GM12878 (cell line): ENCODE data around the gene DAZAP1. TPM values are rescaled to one million over a fixed set of nuclear protein-coding genes. Genes with fewer than 3 reads are reported as not detected.

Experiments
- ATAC-seq: fragments of 200-7000 bp; cut with Tn5 transposase; 3 replicates; pipeline ENCODE4 v1.9.1; 2020; ENCODE audit warnings: mild to moderate bottlenecking, moderate library complexity
- BruUV-seq: library from RNA; stranded (reverse); fragments of 400-500 nt; replicated peaks from 2 replicates; lab custom pipeline; 2021; lab: Mats Ljungman, UMichigan
- CTCF ChIA-PET: fragments of 300-600 bp; sonication (Branson Sonifier 250); formaldehyde crosslinking; extraction: SDS; loops from one replicate; lab custom pipeline; 2021; ENCODE audit warnings: inconsistent platforms; lab: Yijun Ruan, JAX
- POLR2A ChIA-PET: fragments of 350-600 bp; formaldehyde crosslinking; extraction: SDS; loops from one replicate; lab custom pipeline; 2021; ENCODE audit warnings: inconsistent platforms; lab: Charles Lee
- RAD21 ChIA-PET: fragments of 300-600 bp; sonication (Branson Sonifier 250); formaldehyde crosslinking; loops from one replicate; lab custom pipeline; 2023; ENCODE audit warnings: antibody characterized with exemption; ENCODE audit not compliant: unreplicated experiment; lab: Charles Lee
- SMC1A ChIA-PET: fragments of 300-600 bp; sonication (Branson Sonifier 250); formaldehyde crosslinking; loops from one replicate; lab custom pipeline; 2023; ENCODE audit not compliant: unreplicated experiment, uncharacterized antibody; lab: Charles Lee
- DNase-seq: peaks from one replicate; pipeline ENCODE4 v3.0.0-alpha.2; 2011; ENCODE audit warnings: low read depth, low spot score
- FAIRE-seq: peaks from 3 replicates; lab custom pipeline; 2011; peaks lifted over from hg19 to GRCh38; lab: Jason Lieb, UNC
- H2AFZ ChIP-seq: 2 replicates; pipeline ENCODE4 v1.6.0; 2011; ENCODE audit warnings: low read depth, low read length, control low read depth; ENCODE audit not compliant: control insufficient read depth
- H3K27ac ChIP-seq: 2 replicates; pipeline ENCODE4 v1.5.1; 2011; ENCODE audit warnings: control low read depth; ENCODE audit not compliant: control insufficient read depth, insufficient read depth
- H3K27me3 ChIP-seq, 2 experiments: replicated peaks in 1 of 2; 2 replicates each; pipeline versions ENCODE4 v1.6.0 to v1.6.1; 2011; ENCODE audit warnings: low read length in 1 of 2; ENCODE audit not compliant: control insufficient read depth in 2 of 2, insufficient read depth in 2 of 2
- H3K36me3 ChIP-seq, 2 experiments: 2 replicates each; pipeline ENCODE4 v1.5.1; 2011; ENCODE audit warnings: low read length in 1 of 2; ENCODE audit not compliant: control insufficient read depth in 2 of 2, insufficient read depth in 2 of 2
- H3K4me1 ChIP-seq: 2 replicates; pipeline ENCODE4 v1.6.1; 2011; ENCODE audit warnings: mild to moderate bottlenecking, low read length, moderate library complexity, mixed read lengths; ENCODE audit not compliant: control insufficient read depth, insufficient read depth
- H3K4me2 ChIP-seq: 2 replicates; pipeline ENCODE4 v1.6.0; 2011; ENCODE audit warnings: control low read depth; ENCODE audit not compliant: control insufficient read depth, insufficient read depth
- H3K4me3 ChIP-seq: fragments of 200-600 bp; sonication (generic); 2 replicates; pipeline ENCODE4 v1.5.1; 2016
- H3K79me2 ChIP-seq: 2 replicates; pipeline ENCODE4 v1.6.0; 2011; ENCODE audit warnings: low read length; ENCODE audit not compliant: control insufficient read depth, insufficient read depth
- H3K9ac ChIP-seq: 2 replicates; pipeline ENCODE4 v1.8.0; 2011; ENCODE audit warnings: low read length, control low read depth, mixed read lengths; ENCODE audit not compliant: control insufficient read depth, insufficient read depth
- H3K9me3 ChIP-seq: replicated peaks from 3 replicates; pipeline ENCODE4 v1.5.1; 2011; ENCODE audit warnings: mild to moderate bottlenecking, low read length; ENCODE audit not compliant: control insufficient read depth, insufficient read depth
- H4K20me1 ChIP-seq: 2 replicates; pipeline ENCODE4 v1.6.0; 2011; ENCODE audit not compliant: control insufficient read depth, insufficient read depth
- BHLHE40 ChIP-seq, 2 experiments: fragments of 450-650 bp in 1 of 2; IDR thresholded peaks; 2 replicates each; pipeline ENCODE4 v1.6.1; 2011 to 2017; ENCODE audit warnings: low read depth in 2 of 2, borderline replicate concordance in 1 of 2, improper control_type of control experiment in 1 of 2, low read length in 1 of 2, mild to moderate bottlenecking in 1 of 2
- CHD1 ChIP-seq: IDR thresholded peaks from 2 replicates; pipeline ENCODE4 v1.6.1; 2012; ENCODE audit warnings: low read depth, low read length, improper control_type of control experiment
- POLR2A ChIP-seq: IDR thresholded peaks from 2 replicates; pipeline ENCODE4 v1.6.1; 2011; ENCODE audit warnings: low read depth, mild to moderate bottlenecking, low read length
- RUNX3 ChIP-seq: IDR thresholded peaks from 2 replicates; pipeline ENCODE4 v1.6.1; 2012; ENCODE audit warnings: low read length, inconsistent platforms
- WGBS: methylation state at CpG from one replicate; pipeline ENCODE4 v1.1.6; 2016; ENCODE audit warnings: low lambda C conversion rate; ENCODE audit not compliant: insufficient replicate concordance, insufficient coverage; ENCODE audit errors: missing lambda C conversion rate; 5-methylcytosine and 5-hydroxymethylcytosine counted together
- in situ Hi-C: fragments of 300-500 bp; cut with MboI; formaldehyde crosslinking; loops from 9 replicates; pipeline ENCODE4 v1.14.3; 2018; ENCODE audit warnings: mixed read lengths
- intact Hi-C: fragments of 100-400 bp; cut with micrococcal nuclease; formaldehyde crosslinking; loops from one replicate; pipeline ENCODE4 v1.14.2; 2022; ENCODE audit not compliant: unreplicated experiment
- polyA plus RNA-seq, 11 experiments: library from polyadenylated mRNA; depleted of rRNA in 4 of 11; unstranded in 6 of 11; stranded (reverse) in 5 of 11; fragments of >200 nt; fragmentation: Nextera tagmentation in 4 of 11; fragmentation: Illumina TruSeq in 1 of 11; extraction: Ambion mirVana in 4 of 11; extraction: Trizol in 1 of 11; gene quantifications; 1 replicate in 1 of 11; 2 replicates in 10 of 11; pipeline versions ENCODE4 v1.2.1 to v1.2.3, GENCODE V29; 2011 to 2016; ENCODE audit warnings: inconsistent platforms in 2 of 11, missing spikeins in 2 of 11, low read depth in 1 of 11
- total RNA-seq, 4 experiments: library from RNA; depleted of rRNA in 3 of 4; stranded (reverse); fragments of >200 nt in 3 of 4; fragmentation: Illumina TruSeq in 1 of 4; extraction: Trizol in 1 of 4; gene quantifications; 2 replicates each; pipeline versions ENCODE4 v1.2.1 to v1.2.3, GENCODE V29; 2013 to 2021

DAZAP1 gene
- total and polyA plus RNA-seq, 10 of the 15 experiments (the other 5 are each of a cell fraction or from before 2014, with no cell fraction given): 9.9 to 240 (median 92.3) TPM

GRCh38 chr19:1456121-1456900 is 48.9 kb downstream of the DAZAP1 start:
- peaks cover 3% of the 10 kb centered on the region for H3K4me1 ChIP-seq
- no peaks in the 10 kb centered on the region for H3K79me2 ChIP-seq
- FAIRE-seq: no peak
- H3K4me2 ChIP-seq: no peak overlapping the region
- no peaks in the 10 kb centered on the region for H3K36me3 ChIP-seq
- TF ChIP-seq RUNX3 (no peak), CHD1 (no peak), POLR2A (peak; percentile 29)
- ChIA-PET RAD21 (no interaction called here), CTCF (interaction anchor here (1.3 kb wide), 1 partner anchor 12 kb away, joined by 3 read pairs; no protein-coding TSS in a partner anchor), POLR2A (no interaction called here), SMC1A (no interaction called here)
- H2AFZ ChIP-seq: no peak overlapping the region
- no TSS peak for BruUV-seq
- ATAC-seq: no peak
- H3K27ac ChIP-seq: no peak overlapping the region
- in situ Hi-C loops: no loop called here
- no peak for DNase-seq
- no peak overlapping the region for H3K4me3 ChIP-seq
- H4K20me1 ChIP-seq: no peaks in the 10 kb centered on the region
- intact Hi-C loops: no loop called here
- no peaks in the 10 kb centered on the region; the same call in 2 of the 3 replicates for H3K9me3 ChIP-seq
- no peak overlapping the region for H3K9ac ChIP-seq
- WGBS: 39% methylated on average over 40 of the region's 43 CpGs
- H3K27me3 ChIP-seq: no peaks in the 10 kb centered on the region; a peak in 1 of 4 replicates

GRCh38 chr19:1457031-1457739 is 49.8 kb downstream of the DAZAP1 start:
- no peak overlapping the region for H3K27ac ChIP-seq
- ChIA-PET POLR2A (interaction anchor here (0.6 kb wide), 1 partner anchor 14 kb away, joined by 6 read pairs; no protein-coding TSS in a partner anchor), SMC1A (no interaction called here), RAD21 (no interaction called here)
- in situ Hi-C loops (no loop called here), intact Hi-C loops (no loop called here)
- peaks cover 3% of the 10 kb centered on the region for H3K4me1 ChIP-seq
- no peaks in the 10 kb centered on the region for H3K79me2 ChIP-seq
- H3K9me3 ChIP-seq: no peaks in the 10 kb centered on the region; the same call in 2 of the 3 replicates
- no peaks in the 10 kb centered on the region for H3K36me3 ChIP-seq
- ATAC-seq (no peak), DNase-seq (no peak), FAIRE-seq (no peak)
- no peak overlapping the region for H3K4me3 ChIP-seq
- no peak overlapping the region for H2AFZ ChIP-seq
- no peaks in the 10 kb centered on the region for H4K20me1 ChIP-seq
- H3K4me2 ChIP-seq: no peak overlapping the region
- H3K27me3 ChIP-seq: no peaks in the 10 kb centered on the region; a peak in 1 of 4 replicates
- peak in 1 of 2 experiments; percentile 29; a peak in 2 of 4 replicates for TF ChIP-seq BHLHE40 (IDR thresholded peaks at IDR 0.05; ENCODE audit: borderline replicate concordance in 1 of 2, low read depth in 2 of 2, low read length in 1 of 2)
- TF ChIP-seq CHD1: no peak
- TF ChIP-seq, all 136 proteins: peak for 1
- CTCF ChIA-PET: no interaction called here
- 47% methylated on average over 48 of the region's 48 CpGs for WGBS
- BruUV-seq: no TSS peak
- H3K9ac ChIP-seq: no peak overlapping the region
